Lung (tissue), 12 donors: ENCODE results near the gene CAPSL. TPM values are rescaled to one million over a fixed set of nuclear protein-coding genes. Genes with fewer than 3 reads are reported as not detected.

ENCODE experiments used
- ATAC-seq: fragments of 200-7000 bp; cut with Tn5 transposase; one replicate; pipeline ENCODE4 v1.9.1; 2020; ENCODE audit warnings: moderate number of reproducible peaks; ENCODE audit not compliant: insufficient read depth, low FRiP score
- DNase-seq, 3 donors: peaks; one replicate each; pipeline ENCODE4 v3.0.0-alpha.2; 2013 to 2017
- H3K27ac ChIP-seq, 2 donors: one replicate each; pipeline ENCODE4 v1.5.1; 2013; ENCODE audit warnings: mild to moderate bottlenecking in 2 of 2, moderate library complexity in 2 of 2, control low read depth in 1 of 2, inconsistent platforms in 1 of 2, low read depth in 1 of 2, low read length in 1 of 2
- H3K27me3 ChIP-seq, 3 donors: one replicate each; pipeline ENCODE4 v1.5.1; 2013; ENCODE audit warnings: low read length in 2 of 3; ENCODE audit not compliant: control insufficient read depth in 3 of 3, insufficient read depth in 3 of 3
- H3K36me3 ChIP-seq, 4 donors: one replicate each; pipeline ENCODE4 v1.5.1; 2013; ENCODE audit warnings: low read length in 4 of 4, mild to moderate bottlenecking in 1 of 4, moderate library complexity in 1 of 4; ENCODE audit not compliant: control insufficient read depth in 4 of 4, insufficient read depth in 4 of 4
- H3K4me1 ChIP-seq, 5 donors: one replicate each; pipeline ENCODE4 v1.5.1; 2013; ENCODE audit warnings: low read length in 5 of 5, mild to moderate bottlenecking in 2 of 5, moderate library complexity in 1 of 5; ENCODE audit not compliant: control insufficient read depth in 5 of 5, insufficient read depth in 5 of 5
- H3K4me3 ChIP-seq: one replicate; pipeline ENCODE4 v1.5.1; 2013; ENCODE audit warnings: mild to moderate bottlenecking, control low read depth, moderate library complexity
- H3K9ac ChIP-seq, 2 donors: one replicate each; pipeline ENCODE4 v1.5.1; 2013; ENCODE audit warnings: low read length in 2 of 2, control low read depth in 1 of 2; ENCODE audit not compliant: insufficient read depth in 1 of 2
- H3K9me3 ChIP-seq, 4 donors: one replicate each; pipeline ENCODE4 v1.5.1; 2013; ENCODE audit warnings: low read length in 3 of 4, mild to moderate bottlenecking in 1 of 4, moderate library complexity in 1 of 4; ENCODE audit not compliant: control insufficient read depth in 4 of 4, insufficient read depth in 3 of 4
- CTCF ChIP-seq: IDR thresholded peaks from 2 replicates; pipeline ENCODE4 v1.5.1; 2012; ENCODE audit warnings: mild to moderate bottlenecking; ENCODE audit errors: control extremely low read depth, extremely low read depth
- WGBS, 2 donors: extraction: QIAGEN DNeasy Blood & Tissue Kit; methylation state at CpG; one replicate each; pipeline ENCODE4 v1.1.7; 2013; 5-methylcytosine and 5-hydroxymethylcytosine counted together
- polyA plus RNA-seq, 2 donors: library from polyadenylated mRNA; stranded (reverse); fragments of 200-250 nt; gene quantifications; one replicate each; pipeline ENCODE4 v1.2.1, GENCODE V29; 2013
- total RNA-seq, 2 donors: library from RNA; depleted of rRNA in 1 of 2; stranded (reverse); fragments of >200 nt in 1 of 2; gene quantifications; one replicate each; pipeline ENCODE4 v1.2.1, GENCODE V29; 2014 to 2021
- donor health status: control.
- donor health status: control.
- donor health status: Bipolar disorder and iron deficiency.
- donor health status: healthy.
- donor health status: DM: yes; HTN: yes; CAD: no.

CAPSL gene
- total and polyA plus RNA-seq, 4 donors = 15.9 to 37.9 (median 21.2) TPM

GRCh38 chr5:35877655-35878054 lies 60.8 kb downstream of the CAPSL start:
- H3K4me1 ChIP-seq = peaks cover 0 to 2% (median 0%) of the 10 kb centered on the region in 5 donors
- H3K36me3 ChIP-seq = peaks cover 0 to 6% (median 0%) of the 10 kb centered on the region in 4 donors
- H3K9ac ChIP-seq = no peak overlapping the region
- DNase-seq (no peak), ATAC-seq (no peak)
- WGBS, 2 donors = 96 to 98% methylated on average over 2 of the region's 2 CpGs
- no peaks in the 10 kb centered on the region for H3K27me3 ChIP-seq
- H3K27ac ChIP-seq = no peak overlapping the region
- TF ChIP-seq CTCF = no peak
- peaks cover 0 to 2% (median 0%) of the 10 kb centered on the region in 4 donors for H3K9me3 ChIP-seq
- H3K4me3 ChIP-seq = no peak overlapping the region

GRCh38 chr5:35876922-35877321 lies 61.5 kb downstream of the CAPSL start:
- H3K36me3 ChIP-seq = peaks cover 0 to 6% (median 0%) of the 10 kb centered on the region in 4 donors
- H3K4me1 ChIP-seq = peaks cover 0 to 2% (median 0%) of the 10 kb centered on the region in 5 donors
- no peak overlapping the region for H3K4me3 ChIP-seq
- ATAC-seq = no peak
- H3K27ac ChIP-seq = no peak overlapping the region
- WGBS, 2 donors = 46 to 63% methylated on average over 3 of the region's 3 CpGs
- H3K9ac ChIP-seq = no peak overlapping the region
- H3K27me3 ChIP-seq = no peaks in the 10 kb centered on the region
- no peak for DNase-seq
- no peak for TF ChIP-seq CTCF
- peaks cover 0 to 2% (median 0%) of the 10 kb centered on the region in 4 donors for H3K9me3 ChIP-seq

- Histone ChIP-seq H3K4me1 (peaks cover 0 to 2% (median 0%) of the 10 kb centered on the region in 5 donors), H3K36me3 (peaks cover 0 to 6% (median 0%) of the 10 kb centered on the region in 4 donors), H3K27me3 (no peaks in the 10 kb centered on the region), H3K27ac (no peak overlapping the region), H3K9ac (no peak overlapping the region), H3K9me3 (peaks cover 0 to 2% (median 0%) of the 10 kb centered on the region in 4 donors), H3K4me3 (no peak overlapping the region)
- 73 to 79% methylated on average over 2 of the region's 2 CpGs for WGBS, 2 donors
- no peak for DNase-seq
- TF ChIP-seq CTCF = no peak
- no peak for ATAC-seq
These were observed 62.0 kb downstream of the CAPSL start for GRCh38 chr5:35876454-35876853.

GRCh38 chr5:35870605-35871004 lies 67.8 kb downstream of the CAPSL start:
- Histone ChIP-seq H3K9ac (no peak overlapping the region), H3K4me1 (peaks cover 0 to 5% (median 0%) of the 10 kb centered on the region in 5 donors), H3K4me3 (no peak overlapping the region), H3K27me3 (no peaks in the 10 kb centered on the region), H3K9me3 (peaks cover 0 to 2% (median 0%) of the 10 kb centered on the region in 4 donors), H3K27ac (no peak overlapping the region), H3K36me3 (peaks cover 0 to 11% (median 0%) of the 10 kb centered on the region in 4 donors)
- WGBS, 2 donors = 93 to 95% methylated on average over 4 of the region's 4 CpGs
- no peak for ATAC-seq
- no peak for TF ChIP-seq CTCF
- no peak for DNase-seq
